ENCODE results near the gene CDH19.

Gene CDH19, protein sequence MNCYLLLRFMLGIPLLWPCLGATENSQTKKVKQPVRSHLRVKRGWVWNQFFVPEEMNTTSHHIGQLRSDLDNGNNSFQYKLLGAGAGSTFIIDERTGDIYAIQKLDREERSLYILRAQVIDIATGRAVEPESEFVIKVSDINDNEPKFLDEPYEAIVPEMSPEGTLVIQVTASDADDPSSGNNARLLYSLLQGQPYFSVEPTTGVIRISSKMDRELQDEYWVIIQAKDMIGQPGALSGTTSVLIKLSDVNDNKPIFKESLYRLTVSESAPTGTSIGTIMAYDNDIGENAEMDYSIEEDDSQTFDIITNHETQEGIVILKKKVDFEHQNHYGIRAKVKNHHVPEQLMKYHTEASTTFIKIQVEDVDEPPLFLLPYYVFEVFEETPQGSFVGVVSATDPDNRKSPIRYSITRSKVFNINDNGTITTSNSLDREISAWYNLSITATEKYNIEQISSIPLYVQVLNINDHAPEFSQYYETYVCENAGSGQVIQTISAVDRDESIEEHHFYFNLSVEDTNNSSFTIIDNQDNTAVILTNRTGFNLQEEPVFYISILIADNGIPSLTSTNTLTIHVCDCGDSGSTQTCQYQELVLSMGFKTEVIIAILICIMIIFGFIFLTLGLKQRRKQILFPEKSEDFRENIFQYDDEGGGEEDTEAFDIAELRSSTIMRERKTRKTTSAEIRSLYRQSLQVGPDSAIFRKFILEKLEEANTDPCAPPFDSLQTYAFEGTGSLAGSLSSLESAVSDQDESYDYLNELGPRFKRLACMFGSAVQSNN

DNA sequence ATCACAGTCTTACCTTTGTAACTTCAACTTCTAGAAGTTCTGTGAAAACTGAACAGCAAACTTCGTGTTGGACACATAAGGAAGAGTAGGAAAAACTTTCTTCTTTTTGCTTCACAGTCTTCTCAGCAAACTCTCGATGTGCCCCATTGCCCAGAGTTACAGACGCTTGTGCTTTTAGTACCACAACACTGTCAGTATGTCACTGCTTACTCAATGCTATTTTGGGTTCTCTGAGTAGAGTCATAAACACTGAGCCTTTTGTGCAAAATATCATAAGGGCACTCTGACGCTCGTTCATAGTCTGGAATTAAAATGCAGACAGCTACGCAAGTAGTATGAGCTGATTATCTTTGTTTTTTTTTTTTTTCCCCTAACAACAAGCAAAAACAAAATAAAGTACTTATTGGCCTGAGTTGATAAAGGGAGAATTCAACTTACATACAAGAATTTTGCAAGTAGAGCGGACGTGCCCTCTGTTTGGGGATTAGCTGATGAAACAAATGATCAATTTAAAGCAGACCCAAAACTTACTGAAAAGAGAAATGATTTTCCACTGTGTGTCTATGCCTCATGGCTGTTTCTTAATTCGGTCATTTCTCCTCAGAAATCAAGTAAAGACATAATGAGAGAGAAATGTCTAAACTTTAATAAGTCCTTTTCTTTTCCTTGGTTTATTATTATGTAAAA lies at the start of gene CDH19:
Gene CDH19, minus strand, starts transcription at position 150 of the 687 bp plus-strand sequence. CDS start 31,886 bp downstream, outside the sequence.
- DNase-seq (ENCODE audit: low spot score) = no peak

DNA sequence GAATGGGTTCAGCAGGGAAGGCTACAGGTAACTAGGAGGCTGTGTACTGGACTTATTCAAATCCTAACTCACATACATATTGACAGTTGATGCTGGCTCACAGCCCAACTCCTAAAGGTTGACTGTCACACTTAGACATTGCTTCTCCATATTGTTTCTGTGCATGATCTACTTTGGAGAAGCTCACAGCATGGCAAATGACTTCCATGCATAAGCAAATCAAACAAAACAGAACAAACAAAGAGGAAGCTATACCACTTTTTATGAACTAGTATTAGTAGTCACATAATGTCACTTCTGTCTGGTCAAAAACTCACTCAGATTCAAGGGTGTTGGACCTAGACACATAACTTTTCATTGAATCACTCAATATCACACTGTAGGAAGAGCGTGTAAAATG lies 43.8 kb upstream of the CDH19 start:
- DNase-seq (ENCODE audit: low spot score) = no peak

DNA sequence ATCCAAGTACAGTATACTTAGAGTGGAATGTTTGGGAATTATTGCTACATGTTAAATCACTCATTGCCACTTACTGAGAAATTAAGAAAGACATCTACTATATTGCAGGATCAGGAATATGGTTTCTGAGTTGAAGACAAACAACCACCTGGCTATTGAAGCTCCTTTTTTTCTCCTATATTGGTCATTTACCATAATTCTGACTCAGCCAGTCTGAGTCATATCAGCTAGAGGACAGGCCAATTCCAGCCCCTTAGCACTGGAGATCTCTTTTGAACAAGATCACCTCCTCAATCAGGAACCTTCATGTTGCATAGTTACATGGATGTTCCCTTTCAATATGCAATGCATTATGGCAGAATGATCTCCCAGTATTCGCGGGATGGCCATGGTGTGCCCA lies 42.7 kb upstream of the CDH19 start:
- DNase-seq (ENCODE audit: low spot score) = no peak

- no peak for DNase-seq (ENCODE audit: low spot score)
Measured at GRCh38 chr18:66645983-66646382, 42.1 kb upstream of the CDH19 start.

DNA sequence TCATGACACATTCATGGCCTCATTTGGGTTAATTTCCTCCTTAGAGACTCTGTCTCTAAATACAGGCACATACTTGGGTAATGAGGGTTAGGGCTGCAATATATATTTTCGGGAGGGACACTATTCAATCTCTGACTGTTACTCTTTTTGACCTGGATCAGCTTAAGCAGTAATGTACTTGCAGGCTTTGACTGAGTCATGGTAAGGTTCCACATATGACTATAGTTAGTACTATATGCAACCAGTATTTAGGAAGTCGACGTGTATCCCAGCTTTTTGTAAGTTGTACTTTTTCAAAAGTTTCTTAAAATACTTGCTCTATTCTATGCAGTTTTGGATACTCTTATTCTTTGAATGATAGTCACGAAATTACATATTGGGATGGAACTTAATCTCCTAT lies 37.2 kb upstream of the CDH19 start:
- no peak for DNase-seq (ENCODE audit: low spot score)

GRCh38 chr18:66640431-66640830 lies 36.5 kb upstream of the CDH19 start:
- DNase-seq (ENCODE audit: low spot score) = no peak

GRCh38 chr18:66638856-66639629 lies 35.2 kb upstream of the CDH19 start:
- no peak for DNase-seq (ENCODE audit: low spot score)

DNA sequence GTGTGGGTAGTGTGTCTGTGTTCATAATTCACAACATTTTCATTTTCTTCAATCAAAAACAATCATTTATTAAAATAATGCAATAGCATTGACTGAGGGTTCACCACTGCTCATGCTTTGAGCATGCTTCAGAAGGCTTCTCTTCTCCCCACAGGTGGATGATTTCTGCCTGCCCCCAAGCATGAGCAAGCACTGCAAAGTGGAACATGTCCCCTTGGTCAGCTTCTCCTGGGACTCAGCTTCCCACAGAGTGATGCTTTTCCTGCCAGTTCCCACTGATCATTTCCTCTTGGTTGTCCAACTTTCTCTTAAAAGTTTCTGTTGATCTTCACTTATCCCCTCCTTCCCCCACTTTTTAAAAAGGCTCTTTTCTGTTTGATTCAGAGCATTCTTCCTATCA lies 31.5 kb upstream of the CDH19 start:
- DNase-seq (ENCODE audit: low spot score) = no peak

GRCh38 chr18:66632756-66633155 lies 28.9 kb upstream of the CDH19 start:
- DNase-seq (ENCODE audit: low spot score) = no peak

GRCh38 chr18:66630831-66631230 lies 26.9 kb upstream of the CDH19 start:
- no peak for DNase-seq (ENCODE audit: low spot score)

- DNase-seq (ENCODE audit: low spot score) = no peak
Measured at GRCh38 chr18:66623821-66624220, 19.9 kb upstream of the CDH19 start.

- no peak for DNase-seq (ENCODE audit: low spot score)
Measured at GRCh38 chr18:66621816-66622576, 18.1 kb upstream of the CDH19 start.

DNA sequence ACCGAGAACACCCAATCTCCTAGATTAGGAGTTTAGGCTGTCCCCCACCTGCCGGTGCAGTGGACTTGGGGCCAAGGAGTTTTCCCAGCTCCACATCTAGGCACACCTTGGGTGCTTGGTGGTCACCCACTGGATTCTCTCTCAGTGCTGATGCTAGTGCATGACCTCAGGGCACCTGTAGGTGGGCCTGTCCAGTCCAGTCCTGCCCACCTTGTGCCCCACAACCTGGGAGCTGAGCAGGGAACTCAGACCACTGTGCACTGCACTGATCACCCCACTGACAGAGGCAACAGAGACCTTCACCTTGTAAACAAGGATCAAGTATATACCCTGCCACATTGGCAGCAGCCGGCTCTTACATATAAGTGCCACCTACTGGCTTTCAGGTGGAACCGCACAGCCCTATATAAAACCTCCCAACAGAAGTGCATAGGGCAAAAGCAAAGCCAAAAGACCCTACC lies 12.7 kb upstream of the CDH19 start:
- DNase-seq (ENCODE audit: low spot score) = no peak

DNA sequence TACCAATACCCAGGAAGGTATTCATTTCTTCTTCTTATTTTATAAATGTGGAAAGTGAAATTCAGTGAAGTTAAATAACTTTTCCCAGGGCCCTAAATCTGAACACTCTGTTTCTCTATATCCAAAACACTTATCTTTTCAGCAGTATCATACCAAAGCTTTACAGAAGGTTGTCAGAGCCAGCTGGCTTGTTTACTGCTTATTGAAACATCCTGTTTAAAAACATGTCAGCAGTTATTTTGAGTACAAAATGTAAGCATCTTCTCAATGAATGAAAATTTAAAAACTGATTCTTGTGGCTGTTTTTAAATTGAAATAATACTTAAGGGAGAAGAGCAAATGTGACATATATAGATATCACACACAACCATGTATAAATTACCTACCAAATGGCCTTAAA lies 11.3 kb upstream of the CDH19 start:
- no peak for DNase-seq (ENCODE audit: low spot score)

DNA sequence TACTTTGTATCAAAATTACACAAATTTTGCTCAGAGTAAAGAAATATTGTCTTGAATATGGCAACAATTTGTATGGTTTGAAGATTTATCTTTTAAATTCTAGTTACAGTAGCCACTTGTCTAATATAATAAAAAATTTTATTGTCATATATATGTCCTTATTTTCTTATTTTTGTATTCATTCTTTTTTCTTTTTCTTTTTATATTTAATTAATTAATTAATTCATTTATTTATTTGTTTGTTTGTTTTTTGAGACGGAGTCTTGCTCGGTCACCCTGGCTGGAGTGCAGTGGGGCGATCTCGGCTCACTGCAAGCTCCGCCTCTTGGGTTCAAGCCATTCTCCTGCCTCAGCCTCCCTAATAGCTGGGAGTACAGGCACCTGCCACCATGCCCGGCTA lies 3.7 kb upstream of the CDH19 start:
- no peak for DNase-seq (ENCODE audit: low spot score)

DNA sequence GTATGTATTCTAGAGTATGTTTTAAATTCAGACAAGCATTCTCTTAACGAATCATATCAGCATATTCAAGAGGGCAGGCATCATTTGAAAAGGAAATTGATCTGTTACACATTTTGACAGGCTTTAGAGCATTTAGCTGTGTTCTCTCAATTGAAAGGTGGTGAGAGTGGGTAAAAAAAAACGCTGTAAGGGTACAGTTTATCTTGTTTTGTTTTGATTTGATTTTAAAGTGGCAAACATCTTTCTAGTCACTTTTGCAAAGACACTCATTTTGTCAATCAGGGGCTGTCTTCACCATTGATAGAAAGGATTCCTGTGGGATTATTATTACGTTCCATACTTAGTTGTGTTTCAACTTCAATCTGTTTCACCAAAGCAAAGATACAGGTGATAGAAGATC lies 2.2 kb downstream of the CDH19 start:
- no peak for DNase-seq (ENCODE audit: low spot score)

- no peak for DNase-seq (ENCODE audit: low spot score)
Measured at GRCh38 chr18:66599190-66599589, 4.7 kb downstream of the CDH19 start.

- no peak for DNase-seq (ENCODE audit: low spot score)
Measured at GRCh38 chr18:66587430-66587829, 16.5 kb downstream of the CDH19 start.

DNA sequence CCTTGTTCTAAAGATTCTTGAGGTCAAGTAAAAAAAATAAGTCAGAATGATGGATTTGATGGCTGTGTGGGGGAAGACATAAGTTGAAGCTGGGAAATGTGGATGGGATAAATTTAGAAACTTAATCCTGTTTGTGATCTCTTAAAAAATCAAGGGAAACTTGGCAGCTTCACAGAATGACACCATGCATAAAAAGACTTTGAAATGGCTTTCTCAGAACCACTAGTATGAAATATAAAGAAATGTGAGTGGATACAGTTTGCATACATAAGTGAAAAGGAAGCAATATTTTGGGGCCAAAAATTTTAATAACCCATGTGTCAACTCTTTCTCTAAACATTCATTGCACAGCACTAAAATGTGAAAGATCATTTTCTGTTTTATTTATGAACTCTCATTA lies 21.7 kb downstream of the CDH19 start:
- no peak for DNase-seq (ENCODE audit: low spot score)

GRCh38 chr18:66575263-66575662 lies 28.6 kb downstream of the CDH19 start:
- no peak for DNase-seq (ENCODE audit: low spot score)

DNA sequence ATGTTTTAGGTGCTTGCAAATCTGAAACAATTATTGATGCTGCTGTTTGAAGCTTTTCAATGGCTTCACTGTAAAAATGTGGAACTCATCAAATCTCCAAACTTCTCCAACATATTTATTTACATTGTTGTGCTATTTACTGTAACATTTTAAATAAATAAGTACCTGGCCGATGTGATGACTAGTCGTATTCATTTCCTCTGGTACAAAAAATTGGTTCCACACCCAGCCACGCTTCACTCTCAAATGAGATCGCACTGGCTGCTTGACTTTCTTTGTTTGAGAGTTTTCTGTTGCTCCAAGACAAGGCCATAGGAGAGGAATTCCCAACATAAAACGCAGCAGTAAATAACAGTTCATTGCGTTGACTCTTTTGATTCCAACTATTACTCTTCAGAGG lies 32.0 kb downstream of the CDH19 start:
- DNase-seq (ENCODE audit: low spot score) = no peak
